GM03348 (cell line): Measurements from ENCODE around the gene L3MBTL2.

Experiments used
- DNase-seq: peaks from one replicate; pipeline ENCODE4 v3.0.0; 2012; ENCODE audit warnings: low spot score

The L3MBTL2 gene

DNA sequence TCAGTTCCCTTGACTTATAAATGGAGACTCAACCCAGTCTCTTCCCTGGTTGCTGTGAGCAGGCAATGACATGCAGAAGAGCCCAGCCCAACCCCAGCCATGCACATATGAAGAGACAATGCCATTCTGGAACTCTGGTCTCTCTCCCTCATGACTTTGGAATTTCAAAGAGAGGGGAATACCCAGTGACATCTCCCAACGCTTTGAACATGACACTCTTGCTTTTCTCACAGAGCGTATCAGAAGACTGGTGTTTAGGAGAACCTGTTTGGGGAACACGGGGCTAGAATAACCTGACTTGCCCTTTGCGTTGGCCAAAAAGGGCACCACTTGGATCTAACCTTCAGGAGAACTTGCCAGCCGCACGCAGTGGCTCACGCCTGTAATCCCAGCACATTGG lies 68.0 kb downstream of the L3MBTL2 start:
- DNase-seq = no peak

DNA sequence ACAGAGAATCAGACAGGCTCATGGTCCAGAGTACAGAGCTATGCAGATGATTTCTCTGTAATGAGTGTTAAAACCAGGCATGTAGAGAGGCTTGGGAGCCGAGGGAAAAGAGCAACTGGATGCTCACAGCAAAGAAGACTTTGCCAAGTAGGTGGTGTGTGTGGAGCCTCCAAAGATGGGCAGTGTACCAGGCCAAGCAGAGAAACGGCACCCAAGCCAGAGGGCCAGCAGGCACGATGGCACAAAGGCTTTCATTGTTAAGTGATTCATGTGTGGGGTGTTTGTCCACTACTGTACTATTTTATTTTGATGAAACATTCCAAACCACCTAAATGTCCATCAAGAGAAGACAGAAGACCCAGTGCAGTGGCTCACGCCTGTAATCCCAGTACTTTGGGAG lies 69.7 kb downstream of the L3MBTL2 start:
- DNase-seq = no peak

DNA sequence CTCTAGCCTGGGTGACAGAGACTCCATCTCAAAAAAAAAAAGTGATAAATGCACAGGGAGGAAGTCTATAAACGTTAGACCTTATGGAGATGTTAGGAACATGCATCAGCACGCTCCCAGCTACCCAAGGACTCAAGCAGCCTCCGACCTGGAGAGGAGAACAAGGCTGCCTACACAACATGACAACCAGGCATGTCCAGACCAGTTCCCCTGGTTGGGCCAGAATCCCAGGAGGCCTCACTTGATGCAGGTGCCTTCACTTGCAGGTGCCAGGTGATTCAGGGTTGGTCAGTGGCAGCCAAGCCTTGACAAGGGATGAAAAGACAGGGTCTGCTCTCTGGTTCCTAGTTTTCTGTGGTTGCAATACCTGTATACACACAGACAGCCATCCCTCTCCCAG lies 75.0 kb downstream of the L3MBTL2 start:
- DNase-seq = no peak

DNA sequence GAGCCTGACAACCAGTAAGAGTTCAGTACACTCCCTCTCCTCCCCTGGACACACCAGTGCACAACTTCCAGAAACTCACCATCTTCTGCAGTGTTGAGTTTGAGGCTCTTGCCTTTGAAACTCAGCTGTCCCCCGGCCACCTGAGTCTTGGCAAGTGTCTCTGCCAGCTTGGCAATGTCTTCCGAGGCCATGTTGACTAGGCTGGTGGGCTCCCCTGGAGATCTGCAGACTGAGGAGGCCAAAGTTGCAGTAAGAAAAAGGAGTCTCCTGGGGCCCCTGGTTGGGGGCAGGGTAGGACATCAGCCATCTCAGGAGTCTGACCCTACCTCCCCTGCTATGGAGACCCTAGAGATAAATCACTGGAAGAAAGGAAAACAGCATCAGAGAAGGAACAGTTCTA lies 75.7 kb downstream of the L3MBTL2 start:
- no peak for DNase-seq
